ENCODE results near the gene CPNE8.
A peak's percentile ranks its signal among the peaks of the same experiment; 100 is the strongest.

The CPNE8 gene

DNA sequence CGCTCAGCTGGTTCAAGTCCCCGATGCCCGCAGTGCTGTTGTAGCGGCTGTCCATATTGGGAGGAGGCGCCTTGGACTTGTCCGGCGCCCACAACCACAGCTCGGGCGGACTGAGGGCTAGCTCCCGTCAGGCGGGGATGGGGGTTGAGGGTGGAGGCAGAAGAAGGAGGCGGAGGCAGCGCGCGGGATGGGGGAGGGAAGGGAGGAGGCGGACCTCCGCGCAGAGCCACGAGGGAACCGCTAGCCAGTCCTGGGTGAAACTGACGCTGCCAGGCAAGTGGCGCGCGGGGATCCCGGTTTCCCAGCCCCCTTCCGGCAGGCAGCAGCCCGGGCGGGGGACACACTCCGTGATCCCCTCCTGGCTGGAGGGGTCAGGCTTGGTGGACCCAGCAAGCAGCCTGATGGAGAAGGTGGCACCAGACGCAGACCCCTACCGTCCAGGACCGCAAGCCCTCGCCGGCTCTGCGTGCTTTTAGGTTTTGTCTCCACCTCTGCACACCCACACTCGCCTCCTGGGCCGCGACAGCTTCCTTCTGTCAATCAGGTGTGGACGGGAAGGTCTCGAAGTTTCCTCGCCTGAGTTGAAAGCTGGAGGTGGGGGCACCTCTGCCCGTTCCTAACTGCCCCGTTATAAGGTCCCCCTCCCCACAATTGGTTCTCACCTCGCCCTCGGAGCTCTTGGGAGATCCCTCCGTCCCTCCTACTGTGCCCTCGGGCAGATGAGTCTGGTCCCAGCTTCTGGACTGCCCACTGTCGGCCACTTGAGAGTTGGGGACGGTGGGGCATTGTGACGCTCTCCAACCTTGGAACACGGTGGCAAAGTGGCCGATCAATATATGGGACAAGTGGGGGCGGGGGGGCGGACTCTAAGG is at the start of gene CPNE8:
CPNE8 (minus strand) TSS at position 112 of the 872 bp plus-strand sequence; CDS start at position 55, 57 bp downstream.
- Histone ChIP-seq H3K36me3 (ENCODE audit: insufficient read depth, insufficient read length, low read length) (no peaks in the 10 kb centered on the region), H3K4me3 (ENCODE audit: insufficient read length, low read depth) (peak within 1 kb of the TSS; percentile 97), H3K27me3 (ENCODE audit: insufficient read depth, insufficient read length) (no peaks in the 10 kb centered on the region), H3K4me1 (ENCODE audit: insufficient read depth, insufficient read length) (no peaks in the 10 kb centered on the region), H3K9ac (ENCODE audit: insufficient read length, low read depth) (peak within 1 kb of the TSS; percentile 95), H3K9me3 (ENCODE audit: insufficient read depth, low read length) (no peaks in the 10 kb centered on the region)
- no peak for TF ChIP-seq ZNF274 (IDR thresholded peaks at IDR 0.05; ENCODE audit: low read depth, low read length)
- no peak for TF ChIP-seq YY1 (IDR thresholded peaks at IDR 0.05; ENCODE audit: insufficient read depth, insufficient read length)
- no peak for TF ChIP-seq SUZ12 (IDR thresholded peaks at IDR 0.05; ENCODE audit: extremely low read depth, insufficient read depth, insufficient read length)
- peak; percentile 35 for DNase-seq (ENCODE audit: low read depth, low spot score)

DNA sequence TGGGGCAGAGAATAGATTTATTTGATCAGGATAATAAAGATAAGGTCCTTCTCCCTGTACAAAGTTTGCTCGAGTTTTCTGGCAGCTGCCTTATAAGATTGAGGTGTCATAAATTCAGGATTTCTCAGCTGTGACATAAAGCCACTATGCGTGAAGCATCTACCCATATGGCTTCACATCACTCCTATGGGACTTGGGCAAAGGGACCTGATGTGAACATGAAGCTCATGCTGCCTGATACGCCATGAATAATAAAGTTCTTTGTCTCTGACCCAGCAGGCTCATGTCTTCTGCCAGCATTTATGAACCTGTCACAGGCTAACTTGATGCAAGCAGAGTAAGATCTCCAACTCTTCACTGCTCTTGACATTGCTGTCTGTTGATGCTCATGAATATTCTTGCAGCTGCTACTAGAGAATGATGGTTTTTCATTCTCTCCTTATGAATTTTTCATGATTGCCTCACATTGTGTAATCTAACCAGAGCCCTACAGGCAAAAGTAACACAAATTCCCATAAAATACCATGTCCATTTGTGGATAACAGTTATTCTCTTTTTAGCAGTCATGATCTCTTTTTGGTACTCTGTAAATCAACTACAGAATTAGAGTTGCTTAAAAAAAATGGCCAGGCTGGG is 49.0 kb upstream of the CPNE8 start:
- Histone ChIP-seq H3K9ac (ENCODE audit: insufficient read length, low read depth) (no peak overlapping the region), H3K4me1 (ENCODE audit: insufficient read depth, insufficient read length) (no peaks in the 10 kb centered on the region), H3K9me3 (ENCODE audit: insufficient read depth, low read length) (no peaks in the 10 kb centered on the region), H3K4me3 (ENCODE audit: insufficient read length, low read depth) (no peak overlapping the region), H3K36me3 (ENCODE audit: insufficient read depth, insufficient read length, low read length) (no peaks in the 10 kb centered on the region), H3K27me3 (ENCODE audit: insufficient read depth, insufficient read length) (no peaks in the 10 kb centered on the region)
- DNase-seq (ENCODE audit: low read depth, low spot score): no peak
- TF ChIP-seq SUZ12 (IDR thresholded peaks at IDR 0.05; ENCODE audit: extremely low read depth, insufficient read depth, insufficient read length) (no peak), ZNF274 (IDR thresholded peaks at IDR 0.05; ENCODE audit: low read depth, low read length) (no peak), YY1 (IDR thresholded peaks at IDR 0.05; ENCODE audit: insufficient read depth, insufficient read length) (no peak)

DNA sequence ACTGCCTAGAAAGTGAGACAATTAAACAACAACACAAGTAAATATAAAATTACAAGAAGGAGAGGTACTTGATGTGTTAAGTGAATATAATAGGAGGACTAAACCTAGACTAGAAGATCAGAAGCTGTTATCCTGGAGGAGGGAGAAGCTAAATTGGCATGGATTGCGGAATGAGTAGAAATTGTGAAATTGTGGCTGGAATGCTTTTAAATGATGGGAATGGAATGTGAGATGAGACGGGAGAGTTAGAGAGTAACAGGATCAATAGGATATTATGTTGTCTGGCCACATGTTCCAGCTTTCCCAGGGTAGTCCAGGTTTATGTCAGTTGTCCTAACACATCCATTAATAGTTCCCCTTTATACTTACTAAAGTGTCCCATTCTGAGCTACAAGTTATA is 44.0 kb upstream of the CPNE8 start:
- TF ChIP-seq SUZ12 (IDR thresholded peaks at IDR 0.05; ENCODE audit: extremely low read depth, insufficient read depth, insufficient read length) (no peak), YY1 (IDR thresholded peaks at IDR 0.05; ENCODE audit: insufficient read depth, insufficient read length) (no peak), ZNF274 (IDR thresholded peaks at IDR 0.05; ENCODE audit: low read depth, low read length) (no peak)
- H3K4me1 ChIP-seq (ENCODE audit: insufficient read depth, insufficient read length): no peaks in the 10 kb centered on the region
- H3K27me3 ChIP-seq (ENCODE audit: insufficient read depth, insufficient read length): no peaks in the 10 kb centered on the region
- H3K9me3 ChIP-seq (ENCODE audit: insufficient read depth, low read length): no peaks in the 10 kb centered on the region
- H3K9ac ChIP-seq (ENCODE audit: insufficient read length, low read depth): no peak overlapping the region
- no peak overlapping the region for H3K4me3 ChIP-seq (ENCODE audit: insufficient read length, low read depth)
- no peak for DNase-seq (ENCODE audit: low read depth, low spot score)
- no peaks in the 10 kb centered on the region for H3K36me3 ChIP-seq (ENCODE audit: insufficient read depth, insufficient read length, low read length)

DNA sequence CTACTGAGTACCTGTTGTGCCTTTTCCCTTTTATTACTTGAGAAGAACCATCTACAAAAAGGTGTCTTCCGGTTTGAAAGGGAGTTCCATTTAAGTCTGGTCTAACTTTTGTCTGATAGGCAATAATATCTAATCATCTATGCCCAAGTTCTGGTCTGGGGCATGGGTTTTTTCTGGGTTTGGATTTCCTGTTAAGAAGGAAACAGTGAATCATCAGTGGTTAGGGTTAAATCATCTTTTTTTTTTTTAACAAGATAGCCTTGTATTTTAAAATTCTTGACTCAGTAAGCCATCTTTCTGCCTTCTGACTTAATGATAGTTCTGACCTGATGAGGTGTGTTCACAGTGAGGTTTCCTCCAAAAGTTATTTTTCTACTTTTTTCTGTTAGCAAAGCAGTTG is 29.3 kb upstream of the CPNE8 start:
- Histone ChIP-seq H3K9me3 (ENCODE audit: insufficient read depth, low read length) (peaks cover 18% of the 10 kb centered on the region), H3K9ac (ENCODE audit: insufficient read length, low read depth) (no peak overlapping the region), H3K4me1 (ENCODE audit: insufficient read depth, insufficient read length) (no peaks in the 10 kb centered on the region), H3K36me3 (ENCODE audit: insufficient read depth, insufficient read length, low read length) (no peaks in the 10 kb centered on the region), H3K27me3 (ENCODE audit: insufficient read depth, insufficient read length) (no peaks in the 10 kb centered on the region), H3K4me3 (ENCODE audit: insufficient read length, low read depth) (no peak overlapping the region)
- DNase-seq (ENCODE audit: low read depth, low spot score): no peak
- TF ChIP-seq YY1 (IDR thresholded peaks at IDR 0.05; ENCODE audit: insufficient read depth, insufficient read length) (no peak), SUZ12 (IDR thresholded peaks at IDR 0.05; ENCODE audit: extremely low read depth, insufficient read depth, insufficient read length) (no peak), ZNF274 (IDR thresholded peaks at IDR 0.05; ENCODE audit: low read depth, low read length) (no peak)

DNA sequence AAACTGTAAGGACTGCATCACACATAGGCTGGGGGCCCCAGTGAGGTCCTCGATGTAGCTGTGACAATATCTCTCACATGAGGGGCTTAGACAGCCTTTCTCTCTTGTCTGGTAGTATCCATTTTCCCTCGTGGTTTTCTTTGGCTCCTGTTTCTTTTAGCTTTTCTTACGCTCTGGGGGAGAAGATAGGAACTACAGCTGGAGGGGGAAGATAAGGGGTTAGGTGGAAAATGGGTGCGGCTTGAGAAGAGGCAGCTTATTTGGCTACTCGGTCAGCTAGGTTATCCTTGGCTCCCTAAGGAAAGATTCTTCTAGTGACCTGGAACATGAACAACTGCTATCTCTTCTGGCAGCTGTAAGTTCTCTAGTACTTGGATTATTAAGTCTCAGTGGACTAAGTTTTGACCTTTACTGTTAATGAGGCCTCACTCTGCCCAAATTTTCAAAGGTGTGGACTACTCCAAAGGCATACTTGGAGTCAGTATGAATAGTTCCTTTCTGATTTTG is 28.7 kb upstream of the CPNE8 start:
- TF ChIP-seq SUZ12 (IDR thresholded peaks at IDR 0.05; ENCODE audit: extremely low read depth, insufficient read depth, insufficient read length) (no peak), ZNF274 (IDR thresholded peaks at IDR 0.05; ENCODE audit: low read depth, low read length) (no peak)
- no peak overlapping the region for H3K4me3 ChIP-seq (ENCODE audit: insufficient read length, low read depth)
- no peaks in the 10 kb centered on the region for H3K36me3 ChIP-seq (ENCODE audit: insufficient read depth, insufficient read length, low read length)
- no peak overlapping the region for H3K9ac ChIP-seq (ENCODE audit: insufficient read length, low read depth)
- no peaks in the 10 kb centered on the region for H3K4me1 ChIP-seq (ENCODE audit: insufficient read depth, insufficient read length)
- no peak for DNase-seq (ENCODE audit: low read depth, low spot score)
- H3K9me3 ChIP-seq (ENCODE audit: insufficient read depth, low read length): peaks cover 18% of the 10 kb centered on the region
- no peaks in the 10 kb centered on the region for H3K27me3 ChIP-seq (ENCODE audit: insufficient read depth, insufficient read length)

DNA sequence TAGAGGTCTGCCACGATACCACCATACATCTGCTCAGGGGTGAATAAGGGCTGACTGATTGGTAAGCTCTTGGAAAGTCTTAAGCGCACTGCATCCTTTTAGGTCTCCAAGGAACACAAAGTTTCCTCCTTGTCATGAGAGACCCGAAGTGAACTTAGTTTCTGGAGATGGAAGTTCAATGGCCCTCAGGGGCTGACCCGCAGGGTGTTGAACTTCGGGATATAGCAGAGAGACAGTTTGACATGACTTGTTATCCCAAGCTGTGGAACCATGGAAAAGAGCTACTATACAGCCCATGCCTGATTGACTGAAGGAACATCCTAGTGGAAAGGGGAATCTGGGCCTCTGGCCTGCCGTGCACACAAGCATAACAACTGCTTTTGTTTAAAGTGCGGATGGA is 26.9 kb upstream of the CPNE8 start:
- TF ChIP-seq SUZ12 (IDR thresholded peaks at IDR 0.05; ENCODE audit: extremely low read depth, insufficient read depth, insufficient read length) (no peak), YY1 (IDR thresholded peaks at IDR 0.05; ENCODE audit: insufficient read depth, insufficient read length) (no peak), ZNF274 (IDR thresholded peaks at IDR 0.05; ENCODE audit: low read depth, low read length) (no peak)

DNA sequence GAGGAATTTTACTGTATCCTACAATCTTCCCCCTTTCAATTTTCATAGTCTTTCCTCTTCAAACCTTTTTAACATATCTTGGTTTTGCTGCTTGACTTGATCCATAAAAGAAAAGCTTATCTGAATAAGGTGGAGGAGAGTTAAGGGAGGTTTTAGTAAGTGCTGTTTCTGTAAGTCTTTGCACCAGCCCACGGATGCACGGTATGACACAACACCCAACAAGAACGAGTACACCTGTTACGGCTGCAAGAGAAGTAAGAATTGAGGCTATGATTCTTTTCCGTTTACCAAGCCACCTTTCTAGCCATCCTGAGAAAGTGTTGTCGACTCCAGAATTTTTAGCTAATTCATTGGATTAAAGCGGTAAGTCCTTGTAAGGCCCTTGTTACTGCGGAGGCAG is 26.1 kb upstream of the CPNE8 start:
- H3K4me1 ChIP-seq (ENCODE audit: insufficient read depth, insufficient read length): no peaks in the 10 kb centered on the region
- no peak overlapping the region for H3K4me3 ChIP-seq (ENCODE audit: insufficient read length, low read depth)
- H3K9me3 ChIP-seq (ENCODE audit: insufficient read depth, low read length): no peaks in the 10 kb centered on the region
- TF ChIP-seq YY1 (IDR thresholded peaks at IDR 0.05; ENCODE audit: insufficient read depth, insufficient read length): no peak
- H3K9ac ChIP-seq (ENCODE audit: insufficient read length, low read depth): no peak overlapping the region
- no peaks in the 10 kb centered on the region for H3K27me3 ChIP-seq (ENCODE audit: insufficient read depth, insufficient read length)
- DNase-seq (ENCODE audit: low read depth, low spot score): no peak
- H3K36me3 ChIP-seq (ENCODE audit: insufficient read depth, insufficient read length, low read length): no peaks in the 10 kb centered on the region

More for the DNA sequence above, 26.9 kb upstream of the CPNE8 start:
- DNase-seq (ENCODE audit: low read depth, low spot score): no peak
- Histone ChIP-seq H3K27me3 (ENCODE audit: insufficient read depth, insufficient read length) (no peaks in the 10 kb centered on the region), H3K9me3 (ENCODE audit: insufficient read depth, low read length) (peaks cover 3% of the 10 kb centered on the region; the same call in 1 of the 2 replicates), H3K9ac (ENCODE audit: insufficient read length, low read depth) (no peak overlapping the region), H3K36me3 (ENCODE audit: insufficient read depth, insufficient read length, low read length) (no peaks in the 10 kb centered on the region), H3K4me1 (ENCODE audit: insufficient read depth, insufficient read length) (no peaks in the 10 kb centered on the region), H3K4me3 (ENCODE audit: insufficient read length, low read depth) (no peak overlapping the region)
